Measurements from ENCODE around the gene NFYA.

DNA sequence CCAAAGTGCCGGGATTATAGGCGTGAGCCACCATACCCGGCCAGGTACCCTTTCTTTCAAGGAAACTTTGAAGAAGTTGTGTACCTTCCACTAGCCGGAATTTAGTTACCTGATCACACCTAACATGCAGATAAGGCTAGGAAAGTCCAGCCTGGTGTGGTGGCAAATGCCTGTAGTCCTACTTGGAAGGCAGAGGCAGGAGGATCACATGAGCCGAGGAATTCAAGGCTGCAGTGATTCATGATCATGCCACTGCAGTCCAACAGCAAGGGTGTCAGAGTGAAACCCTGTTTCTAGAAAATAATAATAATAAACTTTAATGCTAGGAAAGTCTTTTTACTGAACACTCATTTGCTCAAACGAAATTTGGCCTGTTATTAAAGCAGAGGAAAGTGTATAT, 21.0 kb downstream of the NFYA start:
- TF ChIP-seq OSR2 (tag by site-specific recombination; IDR thresholded peaks at IDR 0.05): no peak
- TF ChIP-seq ZNF514 (tag by site-specific recombination; IDR thresholded peaks at IDR 0.05): no peak
- no peak for TF ChIP-seq ZNF157 (tag by site-specific recombination; IDR thresholded peaks at IDR 0.05)
- TF ChIP-seq KLF10 (tag by site-specific recombination; IDR thresholded peaks at IDR 0.05): no peak
- no peak for TF ChIP-seq SCRT1 (tag by site-specific recombination; IDR thresholded peaks at IDR 0.05; ENCODE audit: borderline replicate concordance)
- no peak for TF ChIP-seq ZNF311 (tag by site-specific recombination; IDR thresholded peaks at IDR 0.05; ENCODE audit: borderline replicate concordance)
- TF ChIP-seq, protein P1, sequence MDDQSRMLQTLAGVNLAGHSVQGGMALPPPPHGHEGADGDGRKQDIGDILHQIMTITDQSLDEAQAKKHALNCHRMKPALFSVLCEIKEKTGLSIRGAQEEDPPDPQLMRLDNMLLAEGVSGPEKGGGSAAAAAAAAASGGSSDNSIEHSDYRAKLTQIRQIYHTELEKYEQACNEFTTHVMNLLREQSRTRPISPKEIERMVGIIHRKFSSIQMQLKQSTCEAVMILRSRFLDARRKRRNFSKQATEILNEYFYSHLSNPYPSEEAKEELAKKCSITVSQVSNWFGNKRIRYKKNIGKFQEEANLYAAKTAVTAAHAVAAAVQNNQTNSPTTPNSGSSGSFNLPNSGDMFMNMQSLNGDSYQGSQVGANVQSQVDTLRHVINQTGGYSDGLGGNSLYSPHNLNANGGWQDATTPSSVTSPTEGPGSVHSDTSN (CRISPR knock-in tag; IDR thresholded peaks at IDR 0.05): no peak

All from HEK293 (cell line).